GM18507 (cell line): ENCODE data around the gene LBH.
"Not testable (repeated sequence)": the region's sequence is repeated elsewhere in the genome, so short reads cannot be mapped to it uniquely, and the experiment has no call there.

Source experiments
- DNase-seq: peaks from one replicate; pipeline ENCODE4 v3.0.0; 2011; ENCODE audit warnings: low read depth; ENCODE audit not compliant: insufficient read length; ENCODE audit errors: extremely low spot score
- FAIRE-seq: peaks from 2 replicates; lab custom pipeline; 2011; peaks lifted over from hg19 to GRCh38; lab: Jason Lieb, UNC

LBH gene

DNA sequence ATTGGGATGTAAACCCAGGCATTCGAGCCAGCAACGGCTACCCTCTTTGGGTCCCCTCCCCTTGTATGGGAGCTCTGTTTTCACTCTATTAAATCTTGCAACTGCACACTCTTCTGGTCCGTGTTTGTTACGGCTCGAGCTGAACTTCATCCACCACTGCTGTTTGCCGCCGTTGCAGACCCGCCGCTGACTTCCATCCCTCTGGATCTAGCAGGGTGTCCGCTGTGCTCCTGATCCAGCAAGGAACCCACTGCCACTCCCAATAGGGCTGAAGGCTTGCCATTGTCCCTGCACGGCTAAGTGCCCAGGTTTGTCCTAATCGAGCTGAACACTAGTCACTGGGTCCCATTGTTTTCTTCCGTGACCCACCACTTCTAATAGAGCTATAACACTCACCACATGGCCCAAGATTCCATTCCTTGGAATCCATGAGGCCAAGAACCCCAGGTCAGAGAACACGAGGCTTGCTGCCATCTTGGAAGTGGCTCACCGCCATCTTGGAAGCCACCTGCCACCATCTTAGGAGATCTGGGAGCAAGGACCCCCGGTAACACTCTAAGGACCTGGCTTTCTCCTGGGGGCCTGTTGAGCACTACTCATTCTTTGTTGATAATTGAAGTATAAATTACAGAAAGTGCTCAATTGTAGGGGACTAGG lies 37.9 kb downstream of the LBH start:
- FAIRE-seq, DNase-seq: not testable (repeated sequence)

DNA sequence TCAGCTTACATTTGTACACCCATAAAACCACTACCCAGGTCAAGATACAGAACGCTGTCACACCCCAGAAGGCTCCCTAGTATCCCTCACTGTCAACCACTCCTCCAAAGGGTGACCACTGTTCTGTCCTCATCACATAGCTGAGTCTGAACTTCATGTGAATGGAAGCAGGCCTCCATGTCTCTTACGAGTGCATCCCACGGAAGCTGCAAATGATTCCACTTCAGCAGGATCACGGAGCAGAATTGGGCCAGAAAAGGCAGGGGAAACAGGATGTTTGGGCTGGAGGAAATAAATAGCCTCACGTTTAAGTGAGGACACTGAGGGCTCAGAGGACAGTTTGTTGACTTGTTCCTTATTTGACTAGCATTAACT lies 38.4 kb downstream of the LBH start:
- no peak for FAIRE-seq
- no peak for DNase-seq

DNA sequence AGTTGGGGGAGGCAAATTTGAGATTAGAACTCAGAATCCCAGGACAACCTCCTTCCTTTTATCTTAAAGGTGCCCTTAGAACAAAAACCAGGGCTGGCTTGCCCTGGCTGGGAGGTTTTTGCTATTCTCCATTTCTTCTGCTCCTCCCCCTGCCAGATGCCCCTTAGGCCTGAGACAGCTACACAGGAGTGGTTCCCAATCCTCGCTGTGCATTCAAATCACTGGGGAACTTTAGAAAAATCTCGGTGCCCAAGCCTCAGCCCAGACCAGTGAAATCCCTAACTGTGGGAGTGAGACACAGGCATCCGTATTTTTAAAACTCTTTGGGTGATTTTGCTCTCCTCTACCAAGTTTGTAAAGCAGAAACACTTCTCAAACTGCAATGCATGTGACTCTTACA lies 38.8 kb downstream of the LBH start:
- DNase-seq (no peak), FAIRE-seq (no peak)

DNA sequence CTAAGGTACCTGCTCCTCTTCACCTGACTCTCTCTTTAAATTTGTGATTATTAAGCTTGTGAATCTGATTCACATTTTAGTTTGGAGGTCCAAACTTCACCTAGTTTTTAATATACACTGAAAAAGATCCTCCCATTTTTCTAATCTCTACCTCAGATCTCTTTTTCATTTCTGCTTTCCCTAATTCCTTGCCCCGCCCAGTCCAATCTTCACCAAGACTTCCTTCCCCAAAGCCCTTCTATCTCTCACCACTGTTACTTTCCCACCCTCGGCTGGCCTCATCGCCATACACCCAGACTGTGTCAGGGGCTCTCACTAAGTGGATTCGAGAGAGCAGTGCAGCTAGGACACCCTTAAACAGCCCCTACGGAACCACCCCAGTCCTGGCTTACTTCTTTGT lies 40.0 kb downstream of the LBH start:
- no peak for FAIRE-seq

DNA sequence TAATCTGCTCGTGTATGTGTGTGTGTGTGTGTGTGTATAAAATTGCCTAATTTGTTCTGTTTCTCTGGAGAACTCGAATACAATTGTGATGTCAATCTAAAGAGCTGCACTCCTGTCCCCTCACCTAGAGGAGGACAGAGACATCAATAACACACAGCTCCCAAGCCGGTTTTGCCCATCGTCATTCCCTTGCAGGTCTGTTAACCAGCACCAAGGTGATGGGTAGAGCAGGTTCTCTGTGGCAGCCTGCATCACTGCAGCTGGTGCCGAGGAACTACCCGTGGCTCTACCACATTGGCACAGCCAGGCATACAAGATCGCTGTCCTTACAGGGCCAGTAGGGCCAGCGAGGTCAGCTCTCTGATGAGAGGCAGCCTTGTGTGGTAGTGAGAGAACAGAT lies 41.0 kb downstream of the LBH start:
- no peak for FAIRE-seq
- no peak for DNase-seq

More for the DNA sequence above, 40.0 kb downstream of the LBH start:
- DNase-seq, result no peak

DNA sequence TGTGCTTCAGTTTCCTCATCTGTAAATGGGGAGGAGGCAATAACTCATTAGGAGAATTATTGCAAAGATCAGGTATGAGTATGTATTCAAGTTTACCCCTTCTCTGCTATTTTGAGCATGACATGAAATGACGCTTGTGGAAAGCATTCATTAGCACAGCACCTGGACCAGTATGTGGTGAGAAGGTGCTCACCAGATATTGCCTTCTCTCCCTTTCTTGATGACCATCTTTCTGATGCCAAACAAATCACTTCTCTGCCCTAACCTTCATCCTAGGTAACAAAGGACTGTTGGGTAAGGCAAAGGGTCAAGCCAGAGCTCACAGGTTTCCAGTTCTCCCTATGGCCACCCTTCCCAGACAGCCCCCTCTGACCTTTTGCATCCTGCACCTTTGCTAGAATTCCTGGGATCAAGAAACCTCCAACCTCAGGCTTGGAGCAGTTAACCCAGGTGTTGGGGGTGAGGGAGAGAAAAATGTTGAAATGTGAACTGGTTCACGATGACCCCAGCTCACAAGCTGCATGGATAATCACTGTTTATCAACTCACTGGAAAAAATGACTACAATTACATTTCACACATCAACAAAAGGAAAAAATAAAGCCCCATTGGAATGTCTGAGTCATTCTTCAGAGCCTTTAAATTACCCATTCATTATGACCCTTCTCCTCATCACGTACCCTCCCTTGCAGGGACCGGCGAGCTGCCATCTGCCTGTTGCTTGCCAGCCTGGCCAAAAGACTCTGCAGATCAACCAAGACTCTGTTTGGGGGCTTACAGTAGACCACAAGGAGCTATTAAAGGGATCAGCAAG lies 41.6 kb downstream of the LBH start:
- no peak for DNase-seq
- FAIRE-seq, result no peak

DNA sequence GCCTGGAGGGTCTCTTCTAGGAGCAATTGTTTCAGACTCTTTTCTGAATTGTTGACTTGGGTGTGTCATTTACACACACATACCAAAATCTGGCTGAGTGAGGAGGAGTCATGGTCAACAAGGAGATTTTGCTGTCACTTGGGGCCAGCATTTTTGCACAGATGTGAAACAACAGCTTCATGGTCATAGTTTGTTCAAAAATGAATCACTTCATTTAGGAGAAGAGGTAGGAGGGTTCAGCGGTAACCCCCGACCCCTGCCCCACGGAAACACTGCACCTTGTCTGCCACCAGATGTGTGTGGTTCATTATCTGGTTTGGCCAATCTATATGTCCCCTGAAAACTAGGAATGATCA lies 42.2 kb downstream of the LBH start:
- DNase-seq, result no peak
- FAIRE-seq, result no peak

DNA sequence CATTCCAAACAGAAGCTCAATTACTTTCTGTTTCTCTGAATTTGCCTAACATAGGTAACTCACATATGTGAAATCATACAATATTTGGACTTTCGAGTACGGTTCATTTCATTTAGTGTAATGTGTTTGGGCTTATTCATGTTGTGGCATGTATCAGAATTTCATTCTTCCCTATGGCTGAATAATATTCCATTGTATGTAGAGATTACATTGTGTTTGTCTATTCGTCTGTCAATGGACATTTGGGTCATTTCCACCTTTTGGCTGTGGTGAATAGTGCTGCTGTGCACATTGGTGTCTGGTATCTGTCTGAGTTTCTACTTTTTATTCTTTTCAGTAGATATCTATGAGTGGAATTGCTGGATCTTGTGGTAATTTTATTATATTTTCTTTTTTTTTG lies 43.9 kb downstream of the LBH start:
- FAIRE-seq (no peak), DNase-seq (no peak)

DNA sequence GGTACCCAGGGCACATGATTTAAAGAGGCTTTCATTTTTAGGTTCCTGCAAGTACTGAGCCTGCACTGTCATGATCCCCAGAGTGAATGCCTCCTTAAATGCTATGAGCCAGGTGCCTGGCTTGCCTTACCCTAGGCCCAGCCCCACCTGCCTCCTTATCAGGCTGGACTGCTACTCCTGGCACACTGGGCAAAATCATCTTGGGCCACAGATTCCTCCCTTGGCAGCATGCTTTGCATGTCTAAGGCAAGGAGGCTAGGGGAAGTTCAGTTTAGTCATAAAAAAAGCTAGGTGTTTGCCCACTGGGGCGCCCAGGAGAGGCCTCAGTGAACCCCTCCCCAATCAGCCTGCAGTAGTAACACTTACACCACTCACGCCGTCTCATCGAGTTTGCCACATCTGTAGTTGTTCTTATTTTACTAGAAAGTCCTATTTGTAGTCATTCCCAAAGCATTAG lies 45.1 kb downstream of the LBH start:
- DNase-seq, result no peak
- no peak for FAIRE-seq

DNA sequence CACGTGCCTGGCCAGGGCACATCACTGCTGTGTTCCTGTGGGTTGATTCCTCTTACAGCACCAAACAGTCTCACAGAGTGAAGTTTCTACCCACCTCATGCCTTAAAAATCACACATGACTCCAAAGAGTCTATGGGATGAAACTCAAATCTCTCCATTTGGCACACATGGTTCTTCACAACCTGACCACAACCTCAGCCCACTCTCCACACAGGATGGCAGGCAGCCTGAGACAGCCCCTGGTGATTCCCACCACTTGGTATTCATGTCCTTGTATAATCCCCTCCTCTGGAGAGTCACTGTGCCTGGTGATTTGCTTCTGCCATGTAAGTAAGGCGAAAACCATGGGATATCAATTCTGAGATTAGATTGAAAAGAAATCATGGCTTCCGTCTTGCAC lies 46.2 kb downstream of the LBH start:
- no peak for DNase-seq
- FAIRE-seq, result no peak

DNA sequence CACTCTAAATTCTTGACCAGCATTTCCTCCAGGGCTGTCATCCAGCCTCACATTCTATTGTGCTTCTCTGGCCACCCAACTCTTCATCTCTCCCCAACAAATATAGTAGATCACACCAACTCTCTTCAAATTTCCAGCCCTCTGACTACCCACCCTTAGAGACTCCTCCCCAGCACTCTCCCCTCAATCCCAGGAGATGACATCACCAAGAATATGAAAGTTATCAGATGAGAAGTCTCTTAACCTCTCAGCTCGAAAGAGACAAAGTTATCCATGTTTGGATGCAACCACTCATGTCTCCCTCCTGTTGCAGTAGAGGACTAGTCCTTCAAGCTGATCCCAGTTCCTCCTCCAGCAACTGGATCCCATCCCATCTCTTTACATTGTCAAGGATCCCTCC lies 47.1 kb downstream of the LBH start:
- DNase-seq (no peak), FAIRE-seq (no peak)

DNA sequence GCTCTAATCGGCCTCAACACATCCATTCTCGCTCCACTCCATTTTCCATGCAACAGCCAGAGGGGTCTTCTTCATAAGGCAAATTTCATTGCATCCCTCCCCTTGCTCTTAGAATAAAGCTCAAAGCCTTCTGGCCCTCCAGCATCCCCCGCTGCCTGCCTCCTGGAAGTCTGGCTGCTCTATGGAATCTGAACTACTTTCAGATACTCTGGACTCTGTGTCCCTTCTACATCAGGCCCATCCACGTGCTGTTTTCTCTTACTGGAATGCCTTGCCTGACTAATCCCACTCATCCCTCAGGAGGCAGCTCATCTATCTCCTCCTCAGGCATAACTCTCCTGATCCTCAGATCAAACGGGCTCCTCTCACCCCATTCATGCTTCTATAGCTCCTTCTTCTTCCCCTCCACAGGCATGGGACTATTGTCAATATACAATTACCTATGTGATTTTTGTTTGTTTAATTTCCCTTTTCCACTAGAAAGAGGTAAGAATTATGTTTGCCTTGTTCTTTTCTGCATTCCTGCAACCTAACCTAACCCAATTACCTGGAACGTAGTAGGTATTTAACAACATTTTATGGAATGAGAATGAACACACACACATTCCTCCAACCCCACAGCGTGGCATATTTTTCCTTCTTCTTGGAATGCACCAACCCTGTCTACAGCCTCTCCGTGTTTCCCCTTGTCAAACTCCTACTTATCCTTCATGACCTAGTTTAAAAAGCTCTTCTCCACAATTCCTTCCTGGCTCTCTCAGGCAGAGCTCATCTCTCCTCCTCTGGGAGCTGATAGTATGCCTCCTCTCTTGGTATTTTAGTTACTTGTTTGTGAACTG lies 49.5 kb downstream of the LBH start:
- DNase-seq, result no peak
- FAIRE-seq, result no peak

DNA sequence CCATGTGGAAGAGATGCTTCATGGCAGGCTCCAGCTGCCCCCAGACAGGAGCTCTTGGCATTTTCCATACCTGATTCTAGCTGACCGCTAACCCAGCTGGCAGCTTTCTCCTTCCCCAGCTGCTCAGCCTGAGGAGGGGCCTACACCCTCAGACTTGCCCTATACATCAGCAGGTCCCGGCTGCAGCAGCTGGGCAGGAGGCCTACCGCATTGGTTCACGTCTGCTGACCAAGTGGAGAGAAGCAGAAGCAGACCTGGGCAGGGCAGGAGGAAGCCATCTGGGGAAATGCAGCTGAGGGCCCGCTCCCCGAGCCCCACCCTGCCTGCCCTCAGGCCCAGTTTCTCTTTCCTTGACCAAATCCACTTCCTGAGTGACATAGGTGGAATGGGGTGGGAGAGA lies 50.7 kb downstream of the LBH start:
- DNase-seq, result no peak
- FAIRE-seq, result peak; percentile 50

DNA sequence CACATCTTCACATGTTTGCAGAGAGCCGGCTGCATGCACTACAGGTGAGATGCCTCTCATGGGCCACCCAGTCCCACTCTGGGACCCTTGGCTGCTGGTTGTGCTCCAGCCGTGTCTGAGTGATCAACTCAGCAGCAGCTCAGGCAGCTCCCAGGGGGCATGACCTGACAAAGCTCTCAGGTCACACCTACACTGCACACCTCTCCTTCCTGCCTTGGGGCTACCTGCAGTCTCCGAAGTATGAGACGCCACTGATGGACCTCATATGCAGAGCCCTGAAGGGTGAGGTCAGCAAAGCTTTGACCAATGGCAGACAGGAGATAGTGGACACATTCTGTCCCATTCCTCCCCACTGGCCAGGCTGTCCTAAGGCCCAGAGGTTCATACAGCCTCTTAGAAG lies 51.4 kb downstream of the LBH start:
- FAIRE-seq (no peak), DNase-seq (no peak)

DNA sequence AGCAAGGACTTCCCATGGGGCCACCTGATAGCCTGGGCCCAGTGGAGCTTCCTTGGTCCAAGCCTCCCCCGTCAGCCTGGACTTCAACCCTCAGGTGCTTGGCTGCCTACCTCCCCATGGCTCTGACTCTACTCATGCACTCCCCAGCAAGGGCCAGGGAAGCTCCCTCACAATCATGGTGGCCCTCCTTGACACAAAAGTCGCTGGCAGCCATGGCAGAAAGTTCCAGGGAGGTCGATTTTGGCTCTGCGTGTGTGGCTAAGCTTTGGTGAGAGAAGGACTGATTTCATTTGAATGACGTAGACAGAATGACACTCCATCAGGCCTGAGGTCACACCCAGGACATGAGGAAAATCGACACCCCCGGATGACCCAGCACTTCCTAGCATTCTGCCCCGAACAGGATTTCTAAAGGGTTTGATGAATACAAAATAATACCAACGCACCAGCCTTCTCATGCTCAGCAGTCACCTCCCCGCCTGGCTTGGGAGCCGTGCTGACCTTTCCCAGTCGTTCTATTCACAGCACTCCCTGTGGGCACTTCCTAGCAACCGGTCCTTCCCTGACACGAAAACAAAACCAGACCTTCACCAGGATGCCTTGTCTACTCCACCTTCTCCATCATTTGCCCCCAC lies 52.7 kb downstream of the LBH start:
- FAIRE-seq (no peak), DNase-seq (no peak)

DNA sequence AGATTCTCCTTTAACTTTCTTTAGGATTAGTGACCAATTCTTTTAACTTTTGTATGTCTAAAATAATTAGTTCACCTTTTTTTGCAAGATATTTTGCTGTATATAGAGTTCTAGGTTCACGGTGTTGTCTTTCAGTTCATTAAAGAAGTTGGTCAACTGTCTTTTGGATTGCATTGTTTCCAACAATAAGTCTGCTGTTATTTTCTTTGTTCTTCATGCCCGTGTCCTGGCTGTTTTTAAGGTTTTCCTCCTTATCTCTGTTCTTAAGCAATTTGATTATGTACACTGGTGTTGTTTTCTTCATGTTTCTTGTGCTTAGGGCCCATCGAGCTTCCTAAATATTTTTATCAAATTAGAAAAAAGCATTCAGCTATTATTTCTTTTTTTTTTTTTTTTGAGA lies 54.4 kb downstream of the LBH start:
- DNase-seq (no peak), FAIRE-seq (no peak)

DNA sequence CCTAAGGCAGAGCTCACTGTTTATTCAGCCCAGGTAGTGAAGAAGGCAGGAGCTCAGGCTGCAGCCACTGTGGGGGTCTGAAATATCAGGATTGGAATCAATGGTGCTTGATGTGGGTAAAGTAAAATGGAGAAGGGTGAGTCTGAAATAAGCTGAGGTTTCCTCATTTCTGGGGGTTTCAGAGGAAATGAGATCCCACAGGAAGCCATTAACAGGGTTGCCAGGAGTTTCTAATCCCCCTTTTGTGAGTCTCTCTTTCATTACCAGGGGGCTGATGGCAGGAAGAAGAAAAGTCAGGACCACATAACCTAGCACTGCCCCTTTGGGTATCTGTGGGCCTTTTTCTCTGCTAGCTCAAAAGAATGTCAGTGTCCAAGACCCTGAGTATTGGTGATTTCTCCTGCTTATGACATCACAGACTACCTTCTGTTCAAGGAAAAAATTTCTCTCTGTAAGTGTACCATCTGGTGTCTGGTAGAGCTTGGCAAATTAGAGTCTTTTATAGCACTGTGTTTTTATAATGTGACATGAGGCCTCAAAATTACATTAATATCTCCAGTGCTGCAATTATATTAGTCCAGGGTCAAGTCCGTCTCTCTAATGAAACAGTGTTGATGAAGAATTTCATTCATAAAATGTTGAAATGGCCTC lies 56.0 kb downstream of the LBH start:
- DNase-seq (no peak), FAIRE-seq (peak; percentile 52)

DNA sequence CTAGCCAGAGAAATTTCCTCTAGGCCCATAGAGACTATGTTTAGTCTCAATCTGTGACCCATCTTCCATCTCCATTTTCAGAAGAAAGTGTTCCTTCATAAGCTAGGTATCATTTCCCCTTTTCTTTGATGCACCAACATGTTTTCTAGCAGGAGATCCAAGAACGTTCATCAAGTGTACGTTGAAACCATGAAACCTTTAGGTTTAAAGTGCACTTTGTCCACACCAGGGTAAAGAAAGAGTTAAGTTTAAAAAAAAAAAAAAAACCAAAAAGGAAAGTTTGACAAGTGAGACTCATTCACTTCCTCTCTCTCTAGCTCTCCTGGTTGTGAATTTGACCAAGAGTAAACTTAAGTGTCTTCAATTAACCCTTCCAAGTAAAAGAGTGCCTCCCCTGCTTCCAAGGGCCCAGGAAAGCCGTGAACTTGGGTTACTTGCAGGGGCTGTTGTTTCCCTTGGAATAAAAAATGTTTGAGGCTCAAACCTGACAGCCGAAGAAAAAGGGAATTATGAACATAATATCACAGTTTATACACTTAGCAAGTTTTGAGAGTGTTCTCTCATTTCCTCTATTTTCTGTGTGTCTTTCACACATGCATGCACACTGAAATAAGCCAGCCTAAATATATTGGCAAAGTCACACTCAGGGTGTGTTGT lies 56.7 kb downstream of the LBH start:
- FAIRE-seq (peak; percentile 79), DNase-seq (no peak)

DNA sequence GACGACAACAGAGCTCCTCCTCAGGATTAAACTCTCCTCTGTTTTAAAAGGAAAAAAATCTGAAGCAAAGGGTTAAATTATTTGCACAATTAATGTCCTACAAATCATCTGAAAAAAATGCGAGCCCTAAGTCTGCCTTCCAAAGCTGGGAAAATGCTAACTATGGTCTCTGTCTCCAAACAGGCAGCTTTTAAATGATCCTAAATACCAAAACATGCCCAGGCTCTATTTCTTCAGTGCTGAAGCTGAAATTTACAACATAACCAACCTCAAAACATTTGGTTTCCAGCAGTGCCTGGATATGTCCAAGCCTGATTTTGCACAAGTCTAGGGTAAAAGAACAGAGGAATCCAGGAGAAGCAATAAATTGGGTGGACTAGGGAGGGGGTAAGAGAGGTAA lies 57.2 kb downstream of the LBH start:
- DNase-seq (no peak), FAIRE-seq (no peak)
